ENCODE data around the gene WDFY4. TPM values are rescaled to one million over a fixed set of nuclear protein-coding genes. Genes with fewer than 3 reads are reported as not detected.
"Not testable (repeated sequence)": the region's sequence is repeated elsewhere in the genome, so short reads cannot be mapped to it uniquely, and the experiment has no call there.

Gene WDFY4, protein sequence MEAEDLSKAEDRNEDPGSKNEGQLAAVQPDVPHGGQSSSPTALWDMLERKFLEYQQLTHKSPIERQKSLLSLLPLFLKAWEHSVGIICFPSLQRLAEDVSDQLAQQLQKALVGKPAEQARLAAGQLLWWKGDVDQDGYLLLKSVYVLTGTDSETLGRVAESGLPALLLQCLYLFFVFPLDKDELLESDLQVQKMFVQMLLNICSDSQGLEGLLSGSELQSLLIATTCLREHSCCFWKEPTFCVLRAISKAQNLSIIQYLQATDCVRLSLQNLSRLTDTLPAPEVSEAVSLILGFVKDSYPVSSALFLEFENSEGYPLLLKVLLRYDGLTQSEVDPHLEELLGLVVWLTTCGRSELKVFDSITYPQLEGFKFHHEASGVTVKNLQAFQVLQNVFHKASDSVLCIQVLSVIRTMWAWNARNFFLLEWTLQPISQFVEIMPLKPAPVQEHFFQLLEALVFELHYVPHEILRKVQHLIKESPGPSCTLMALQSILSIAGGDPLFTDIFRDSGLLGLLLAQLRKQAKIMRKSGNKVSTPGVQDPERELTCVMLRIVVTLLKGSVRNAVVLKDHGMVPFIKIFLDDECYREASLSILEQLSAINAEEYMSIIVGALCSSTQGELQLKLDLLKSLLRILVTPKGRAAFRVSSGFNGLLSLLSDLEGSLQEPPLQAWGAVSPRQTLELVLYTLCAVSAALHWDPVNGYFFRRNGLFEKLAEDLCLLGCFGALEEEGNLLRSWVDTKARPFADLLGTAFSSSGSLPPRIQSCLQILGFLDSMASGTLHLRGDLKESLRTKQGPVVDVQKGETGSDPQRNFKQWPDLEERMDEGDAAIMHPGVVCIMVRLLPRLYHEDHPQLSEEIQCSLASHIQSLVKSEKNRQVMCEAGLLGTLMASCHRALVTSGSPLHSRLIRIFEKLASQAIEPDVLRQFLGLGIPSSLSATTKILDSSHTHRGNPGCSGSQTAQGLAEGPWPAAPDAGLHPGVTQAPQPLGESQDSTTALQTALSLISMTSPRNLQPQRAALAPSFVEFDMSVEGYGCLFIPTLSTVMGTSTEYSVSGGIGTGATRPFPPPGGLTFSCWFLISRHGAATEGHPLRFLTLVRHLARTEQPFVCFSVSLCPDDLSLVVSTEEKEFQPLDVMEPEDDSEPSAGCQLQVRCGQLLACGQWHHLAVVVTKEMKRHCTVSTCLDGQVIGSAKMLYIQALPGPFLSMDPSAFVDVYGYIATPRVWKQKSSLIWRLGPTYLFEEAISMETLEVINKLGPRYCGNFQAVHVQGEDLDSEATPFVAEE (N-terminal part only)
- polyA plus RNA-seq: 78.7 TPM

DNA sequence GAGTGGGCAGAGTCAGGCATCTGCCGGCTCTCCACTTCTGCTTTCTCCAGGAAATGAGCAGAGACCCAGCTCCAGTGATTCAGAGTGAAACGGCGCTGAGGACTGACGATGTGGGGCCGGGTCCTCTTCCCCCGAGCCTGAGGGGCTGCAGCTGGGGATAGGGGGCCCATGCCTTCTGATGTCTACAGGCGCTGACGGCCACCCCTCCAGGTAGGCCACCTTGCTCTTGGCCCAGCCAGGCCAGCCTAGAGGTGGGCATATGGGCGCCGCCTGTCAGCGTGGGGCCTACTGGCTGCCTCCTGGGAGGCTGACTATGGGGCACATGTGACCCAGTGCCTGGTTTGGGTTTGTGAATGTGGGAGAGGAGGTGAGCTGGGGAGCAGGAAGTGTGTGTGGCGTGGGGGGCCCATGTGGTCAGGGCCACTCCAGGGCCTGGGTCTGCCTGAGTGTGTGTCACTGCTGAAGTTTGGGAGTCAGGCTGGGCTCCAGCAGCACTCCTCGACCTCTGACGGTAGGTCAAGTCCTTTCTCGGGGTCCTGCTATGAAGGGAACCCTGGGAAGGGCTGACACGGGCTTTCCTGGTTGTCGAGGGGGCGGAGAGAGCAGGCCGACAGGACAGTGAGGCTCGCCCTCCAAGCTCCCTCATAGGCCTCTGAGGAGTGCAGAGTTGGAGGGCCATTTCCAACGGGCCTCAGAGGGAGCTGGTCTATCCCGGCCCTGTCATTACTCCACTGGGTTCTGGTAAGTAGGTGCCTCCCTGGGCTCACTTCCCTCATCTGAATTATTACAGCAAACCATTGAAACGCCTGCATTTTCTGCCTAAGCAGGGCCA, at the start of gene WDFY4:
Gene WDFY4, plus strand, starts transcription at position 82 of the 832 bp plus-strand sequence. CDS start 24,860 bp downstream, outside the sequence.
- H3K9me3 Mint-ChIP-seq: peaks cover 0 to 2% (median 0%) of the 10 kb centered on the region in 3 donors
- H3K4me1 Mint-ChIP-seq: peaks cover 41 to 54% (median 50%) of the 10 kb centered on the region in 3 donors
- H3K27ac Mint-ChIP-seq: peak within 1 kb of the TSS; percentile 98 to 99 (median 99)
- peaks cover 6% of the 10 kb centered on the region for H3K36me3 Mint-ChIP-seq
- H3K27me3 Mint-ChIP-seq: no peaks in the 10 kb centered on the region
- H3K4me3 Mint-ChIP-seq: peak within 1 kb of the TSS; percentile 95 to 100 (median 96)

DNA sequence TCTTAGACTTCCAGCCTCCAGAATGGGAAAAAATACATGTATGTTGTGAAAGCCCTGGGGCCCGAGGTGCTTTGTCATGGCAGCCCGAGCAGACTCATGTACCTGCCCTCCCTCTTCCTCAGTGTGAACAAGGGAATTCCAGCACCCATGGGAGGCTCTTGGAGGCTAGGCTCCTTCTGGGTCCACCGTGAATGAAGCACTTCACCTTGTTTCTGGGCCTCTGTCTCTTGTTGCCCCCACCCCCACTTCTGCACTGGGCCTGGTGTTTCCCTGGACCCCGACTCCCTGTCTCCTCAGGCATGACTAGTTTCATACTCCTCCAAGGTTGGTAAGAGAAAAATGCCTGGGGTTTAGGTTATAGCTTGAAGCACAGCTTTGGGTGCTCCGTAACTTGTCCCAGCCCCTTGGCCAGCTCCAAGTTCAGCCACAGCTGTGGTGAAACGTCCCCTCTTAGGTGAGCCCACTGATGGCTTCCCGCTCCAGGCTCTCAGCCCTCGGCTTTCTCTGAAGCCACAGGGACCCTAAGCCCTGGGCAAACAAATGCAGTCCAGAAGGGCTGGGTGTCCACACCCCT, 49.6 kb upstream of the WDFY4 start:
- H3K27me3 Mint-ChIP-seq: peaks cover 24% of the 10 kb centered on the region
- H3K36me3 Mint-ChIP-seq: no peaks in the 10 kb centered on the region
- H3K9me3 Mint-ChIP-seq: peaks cover 0 to 3% (median 2%) of the 10 kb centered on the region in 3 donors
- peak overlapping the region in 1 of 3 donors; percentile 55 for H3K27ac Mint-ChIP-seq
- peak overlapping the region in 2 of 4 donors; percentile 86 to 95 for H3K4me3 Mint-ChIP-seq
- H3K4me1 Mint-ChIP-seq: peaks cover 27 to 37% (median 28%) of the 10 kb centered on the region in 3 donors

DNA sequence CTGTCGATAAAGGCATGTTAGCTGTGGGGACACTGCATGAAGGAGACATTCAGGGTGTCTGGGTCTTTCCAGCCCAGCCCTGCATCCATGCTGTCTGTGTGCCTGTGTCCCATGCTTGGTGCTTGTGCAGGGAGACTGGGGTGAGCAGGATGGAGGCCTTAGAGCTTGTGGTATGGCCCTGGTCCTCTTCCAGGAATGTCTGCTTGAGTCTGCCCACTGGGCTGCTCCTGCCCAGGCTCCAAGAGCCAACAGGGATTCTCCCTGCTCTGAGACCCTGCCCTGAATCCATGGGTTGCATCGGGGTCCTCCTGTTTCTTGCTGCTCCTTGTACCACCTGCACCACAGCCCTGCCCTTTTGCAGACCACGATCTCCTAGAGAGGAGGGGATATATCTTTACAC, 48.4 kb upstream of the WDFY4 start:
- Mint-ChIP-seq H3K4me1 (peaks cover 27 to 37% (median 28%) of the 10 kb centered on the region in 3 donors), H3K36me3 (no peaks in the 10 kb centered on the region), H3K9me3 (peaks cover 0 to 9% (median 3%) of the 10 kb centered on the region in 3 donors), H3K27ac (no peak overlapping the region), H3K27me3 (peaks cover 24% of the 10 kb centered on the region), H3K4me3 (peak overlapping the region in 1 of 4 donors; percentile 39)

DNA sequence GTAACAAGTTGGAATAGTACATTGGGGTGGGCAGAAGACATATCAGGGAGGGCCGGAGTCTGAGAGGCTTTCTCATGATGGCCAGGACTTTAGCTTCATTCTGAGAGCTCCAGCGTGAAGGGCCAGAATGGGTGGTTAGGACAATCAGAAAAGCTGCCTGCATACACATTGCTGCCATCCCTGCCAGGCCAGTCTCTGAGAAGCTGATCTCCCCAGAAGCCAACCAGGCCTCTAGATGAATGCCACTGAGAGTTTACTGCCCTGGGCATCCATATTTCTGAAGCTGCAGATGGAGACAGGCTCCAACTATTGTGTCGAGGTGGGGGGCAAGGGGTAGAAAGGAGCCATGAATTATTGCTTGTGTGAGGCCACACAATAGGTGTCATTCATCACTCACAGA, 47.8 kb upstream of the WDFY4 start:
- Mint-ChIP-seq H3K9me3 (peaks cover 0 to 13% (median 3%) of the 10 kb centered on the region in 3 donors), H3K4me3 (no peak overlapping the region), H3K36me3 (peaks cover 3% of the 10 kb centered on the region), H3K27ac (no peak overlapping the region), H3K27me3 (peaks cover 24% of the 10 kb centered on the region), H3K4me1 (peaks cover 27 to 37% (median 28%) of the 10 kb centered on the region in 3 donors)

DNA sequence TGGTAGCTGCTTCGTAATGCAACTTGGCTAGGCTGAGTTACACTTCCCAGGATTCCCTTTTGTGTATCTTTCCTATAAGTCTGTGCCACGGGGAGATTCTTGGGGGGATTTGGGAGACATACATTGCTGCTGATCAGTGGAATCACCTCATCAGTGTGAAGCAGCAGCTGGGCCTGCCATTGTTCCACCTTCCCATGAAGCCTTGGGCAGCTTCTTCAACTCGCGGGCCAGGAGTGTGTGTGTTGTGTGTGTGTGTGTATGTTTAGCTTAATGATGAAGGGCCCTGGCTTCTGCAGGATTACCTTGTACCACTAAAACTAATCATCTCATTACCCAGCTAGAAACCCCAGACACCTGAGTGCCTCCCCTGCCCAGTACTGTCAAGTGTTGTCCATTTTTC, 46.5 kb upstream of the WDFY4 start:
- H3K36me3 Mint-ChIP-seq: peaks cover 3% of the 10 kb centered on the region
- H3K4me3 Mint-ChIP-seq: no peak overlapping the region
- peak overlapping the region in 1 of 3 donors; percentile 0 for H3K27ac Mint-ChIP-seq
- peaks cover 0 to 13% (median 4%) of the 10 kb centered on the region in 3 donors for H3K9me3 Mint-ChIP-seq
- H3K4me1 Mint-ChIP-seq: peaks cover 26 to 37% (median 28%) of the 10 kb centered on the region in 3 donors
- H3K27me3 Mint-ChIP-seq: peaks cover 24% of the 10 kb centered on the region

DNA sequence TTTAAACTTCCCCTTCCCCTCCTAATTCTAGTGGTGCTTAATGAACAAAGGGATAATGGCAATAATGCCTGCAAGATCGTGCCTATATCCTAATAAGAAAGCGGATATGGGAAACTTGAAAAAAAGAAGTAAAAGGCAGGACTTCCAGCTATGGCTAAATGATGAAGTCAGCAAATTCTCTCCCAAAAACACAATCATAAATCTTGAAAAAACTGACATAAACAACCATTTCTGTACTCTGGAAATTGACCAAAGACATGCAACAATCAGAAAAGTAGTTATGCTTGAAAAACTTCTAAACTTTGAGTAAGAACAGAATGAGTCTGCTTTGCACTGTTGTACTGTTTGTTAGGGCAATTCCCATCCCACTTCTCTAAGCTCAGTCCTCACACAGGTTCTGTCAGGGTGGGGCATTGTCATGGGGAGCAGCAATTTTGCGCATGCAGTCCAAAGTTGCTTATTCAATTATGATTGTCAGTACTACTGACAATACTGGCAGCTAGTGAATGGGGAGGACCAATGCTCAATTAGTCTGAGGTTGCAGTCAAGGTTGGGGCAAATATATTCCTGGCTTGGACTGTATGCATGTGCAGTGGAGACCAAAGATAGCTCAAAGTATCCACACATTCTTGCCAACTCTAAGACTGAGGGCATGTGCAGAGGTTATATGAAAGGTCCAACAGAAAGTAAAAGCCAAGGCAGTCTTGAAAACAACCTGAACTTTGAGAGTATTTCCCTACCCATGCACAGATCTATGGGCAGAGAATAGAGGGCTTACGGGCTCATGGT, 45.7 kb upstream of the WDFY4 start:
- Mint-ChIP-seq H3K36me3 (peaks cover 4% of the 10 kb centered on the region), H3K27me3 (peaks cover 24% of the 10 kb centered on the region), H3K4me3 (peak overlapping the region in 1 of 4 donors; percentile 2), H3K4me1 (peaks cover 18 to 29% (median 21%) of the 10 kb centered on the region in 3 donors), H3K27ac (peak overlapping the region in 1 of 3 donors; percentile 0), H3K9me3 (peaks cover 0 to 13% (median 4%) of the 10 kb centered on the region in 3 donors)

DNA sequence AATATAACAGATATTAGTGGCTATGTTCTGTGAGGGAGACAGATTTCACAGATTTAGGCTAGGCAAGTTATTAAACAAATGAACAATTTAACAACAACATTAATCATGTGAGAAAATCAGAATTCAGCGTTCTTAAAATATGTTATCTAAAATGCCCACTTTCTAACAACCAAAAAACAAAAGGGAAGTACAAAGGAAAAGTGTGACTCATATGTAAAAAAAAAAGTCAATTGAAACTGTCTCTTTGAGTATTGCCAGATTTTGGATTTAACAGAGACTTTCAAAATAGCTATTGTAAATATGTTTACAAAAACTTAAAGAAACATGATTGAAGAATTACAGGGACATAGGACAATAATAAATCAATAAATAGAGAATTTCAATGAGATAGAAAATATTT, 45.0 kb upstream of the WDFY4 start:
- Mint-ChIP-seq H3K9me3 (peaks cover 0 to 13% (median 4%) of the 10 kb centered on the region in 3 donors), H3K36me3 (peaks cover 4% of the 10 kb centered on the region), H3K27me3 (peaks cover 22% of the 10 kb centered on the region), H3K4me3 (no peak overlapping the region), H3K27ac (no peak overlapping the region), H3K4me1 (peaks cover 11 to 23% (median 14%) of the 10 kb centered on the region in 3 donors)

DNA sequence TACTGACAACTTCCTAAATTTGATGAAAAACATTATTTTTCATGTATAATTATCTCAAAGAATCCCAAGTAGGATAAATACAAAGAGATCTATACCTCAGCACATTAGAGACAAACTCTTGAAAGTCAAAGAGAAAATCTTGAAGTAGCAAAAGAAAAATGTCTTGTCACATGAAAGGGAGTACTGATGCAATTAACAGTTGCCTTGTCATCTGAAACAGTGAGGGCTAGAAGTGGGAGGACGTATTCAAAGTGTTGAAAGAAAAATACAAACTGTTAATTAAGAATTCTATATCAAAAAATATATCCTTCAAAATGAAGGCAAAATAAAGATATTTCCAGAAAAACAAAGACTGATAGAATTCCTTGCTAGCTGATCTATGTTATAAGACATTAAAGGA, 44.3 kb upstream of the WDFY4 start:
- Mint-ChIP-seq H3K4me3 (no peak overlapping the region), H3K36me3 (peaks cover 4% of the 10 kb centered on the region), H3K27me3 (peaks cover 20% of the 10 kb centered on the region), H3K27ac (no peak overlapping the region), H3K9me3 (peaks cover 0 to 13% (median 4%) of the 10 kb centered on the region in 3 donors), H3K4me1 (peaks cover 9 to 17% (median 10%) of the 10 kb centered on the region in 3 donors)

DNA sequence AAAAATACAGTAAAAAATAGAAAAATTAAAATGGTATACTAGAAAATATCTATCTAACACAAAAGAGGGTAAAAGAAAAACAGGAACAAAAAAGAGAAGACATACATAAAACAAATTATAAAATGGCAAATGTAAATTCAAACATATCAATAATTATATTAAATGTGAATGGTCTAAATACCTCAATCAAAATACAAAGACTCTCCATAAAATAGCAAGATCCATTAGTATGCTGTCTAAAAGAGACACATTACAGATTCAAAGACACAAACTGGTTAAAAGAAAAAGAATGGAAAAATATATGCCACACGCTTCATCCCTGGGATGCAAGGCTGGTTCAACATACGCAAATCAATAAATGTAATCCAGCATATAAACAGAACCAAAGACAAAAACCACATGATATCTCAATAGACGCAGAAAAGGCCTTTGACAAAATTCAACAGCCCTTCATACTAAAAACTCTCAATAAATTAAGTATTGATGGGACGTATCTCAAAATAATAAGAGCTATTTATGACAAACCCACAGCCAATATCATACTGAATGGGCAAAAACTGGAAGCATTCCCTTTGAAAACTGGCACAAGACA, 43.5 kb upstream of the WDFY4 start:
- H3K4me3 Mint-ChIP-seq, H3K27ac Mint-ChIP-seq, H3K36me3 Mint-ChIP-seq: not testable (repeated sequence)
- peaks cover 0 to 13% (median 4%) of the 10 kb centered on the region in 3 donors for H3K9me3 Mint-ChIP-seq
- peaks cover 6 to 14% (median 10%) of the 10 kb centered on the region in 3 donors for H3K4me1 Mint-ChIP-seq
- peaks cover 17% of the 10 kb centered on the region for H3K27me3 Mint-ChIP-seq

DNA sequence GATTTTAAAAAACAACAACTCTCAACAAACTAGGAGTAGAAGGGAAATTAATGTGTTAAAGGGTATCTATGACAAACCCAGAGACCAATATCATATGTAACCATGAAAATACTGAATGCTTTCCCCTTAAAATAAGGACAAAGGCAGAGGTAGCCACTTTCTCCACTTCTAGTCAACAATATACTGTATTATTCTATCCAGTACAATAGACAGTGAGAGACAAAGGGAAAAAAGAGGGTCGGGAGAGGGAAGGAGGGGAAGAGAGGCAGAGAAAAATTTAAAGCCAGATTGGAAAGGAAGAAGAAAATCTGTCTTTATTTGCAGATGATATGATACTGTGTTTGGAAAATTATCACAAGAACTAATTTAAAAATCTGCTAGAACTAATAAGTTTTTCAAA, 39.1 kb upstream of the WDFY4 start:
- H3K27ac Mint-ChIP-seq: no peak overlapping the region
- peaks cover 1% of the 10 kb centered on the region for H3K27me3 Mint-ChIP-seq
- no peak overlapping the region for H3K4me3 Mint-ChIP-seq
- H3K4me1 Mint-ChIP-seq: no peaks in the 10 kb centered on the region
- H3K36me3 Mint-ChIP-seq: peaks cover 4% of the 10 kb centered on the region
- H3K9me3 Mint-ChIP-seq: peaks cover 0 to 10% (median 2%) of the 10 kb centered on the region in 3 donors

DNA sequence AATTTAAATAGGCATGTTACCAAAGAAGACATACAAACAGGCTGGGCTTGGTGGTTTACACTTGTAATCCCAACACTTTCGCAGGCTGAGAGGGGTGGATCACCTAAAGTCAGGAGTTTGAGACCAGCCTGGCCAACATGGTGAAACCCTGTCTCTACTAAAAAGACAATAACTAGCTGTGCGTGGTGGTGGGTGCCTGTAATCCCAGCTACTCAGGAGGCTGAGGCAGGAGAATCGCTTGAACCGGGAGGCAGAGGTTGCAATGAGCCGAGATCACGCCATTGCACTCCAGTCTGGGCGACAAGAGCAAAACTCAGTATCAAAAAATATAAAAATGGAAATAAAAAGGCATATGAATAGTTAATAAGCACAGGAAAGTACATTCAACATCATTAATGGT, 37.6 kb upstream of the WDFY4 start:
- H3K36me3 Mint-ChIP-seq, H3K27ac Mint-ChIP-seq, H3K27me3 Mint-ChIP-seq, H3K4me3 Mint-ChIP-seq, H3K4me1 Mint-ChIP-seq, H3K9me3 Mint-ChIP-seq: not testable (repeated sequence)

DNA sequence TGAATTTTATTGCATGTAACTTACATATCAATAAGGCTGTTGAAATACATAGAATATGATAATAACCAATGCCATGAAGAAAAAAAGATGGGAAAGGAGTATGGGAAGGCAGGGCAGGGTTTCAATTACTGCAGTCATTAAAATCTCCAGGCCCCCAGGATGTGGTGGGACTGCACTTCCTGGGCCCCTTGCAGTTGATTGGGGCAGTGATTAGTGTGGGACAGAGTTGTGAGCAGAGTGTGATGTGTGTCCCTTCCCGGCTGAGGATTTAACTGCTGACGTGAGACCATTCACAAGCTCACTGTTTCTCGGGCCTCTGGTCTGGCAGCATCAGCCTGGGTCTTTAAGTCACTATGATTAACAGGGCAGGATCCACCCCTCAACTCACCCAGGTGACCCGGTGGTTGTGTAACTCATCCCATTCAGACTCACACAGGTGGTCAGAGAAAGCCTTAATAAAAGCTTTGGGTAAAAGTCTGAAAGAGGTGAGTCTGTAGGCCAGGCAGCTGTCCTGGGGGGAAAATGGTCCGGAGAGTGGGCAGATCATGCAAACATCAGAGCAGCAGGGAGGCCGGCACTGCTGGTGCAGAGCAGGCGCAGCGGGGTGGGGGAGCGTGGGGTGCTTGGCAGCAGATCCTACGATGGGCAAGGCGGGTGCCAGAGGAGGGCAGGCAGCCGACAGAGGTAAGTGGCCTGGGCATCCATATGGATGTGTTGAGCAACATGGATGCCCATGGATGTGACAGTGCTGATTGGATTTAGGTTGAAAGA, 36.3 kb upstream of the WDFY4 start:
- Mint-ChIP-seq H3K4me3 (peak overlapping the region in 1 of 4 donors; percentile 6), H3K27me3 (peaks cover 11% of the 10 kb centered on the region), H3K9me3 (no peaks in the 10 kb centered on the region), H3K27ac (no peak overlapping the region), H3K4me1 (peaks cover 6 to 13% (median 9%) of the 10 kb centered on the region in 3 donors), H3K36me3 (peaks cover under 1% of the 10 kb centered on the region)

Data from IgD-negative memory B cell (primary cell).